Sigmoid colon (tissue), 7 donors: ENCODE results near the gene MLH3. TPM values are rescaled to one million over a fixed set of nuclear protein-coding genes. Genes with fewer than 3 reads are reported as not detected.
A peak's percentile ranks its signal among the peaks of the same experiment; 100 is the strongest.

ENCODE experiments used
- DNase-seq: peaks from one replicate; pipeline ENCODE4 v3.0.0-alpha.2; 2019
- H3K27ac ChIP-seq, 4 donors: fragments of 200-600 bp; sonication (generic); one replicate each; pipeline ENCODE4 v1.5.1; 2016 to 2019; ENCODE audit warnings: mild to moderate bottlenecking in 1 of 4
- H3K27me3 ChIP-seq, 3 donors: fragments of 200-600 bp; sonication (generic); one replicate each; pipeline ENCODE4 v1.5.1; 2019; ENCODE audit warnings: mild to moderate bottlenecking in 1 of 3
- H3K36me3 ChIP-seq, 4 donors: fragments of 200-600 bp; sonication (generic); one replicate each; pipeline ENCODE4 v1.5.1; 2016 to 2019
- H3K4me1 ChIP-seq, 4 donors: fragments of 200-600 bp; sonication (generic); one replicate each; pipeline ENCODE4 v1.5.1; 2017 to 2019
- H3K4me3 ChIP-seq, 4 donors: fragments of 200-600 bp; sonication (generic); one replicate each; pipeline ENCODE4 v1.5.1; 2017 to 2019; ENCODE audit warnings: mild to moderate bottlenecking in 2 of 4, moderate library complexity in 1 of 4
- H3K9me3 ChIP-seq, 4 donors: fragments of 200-600 bp in 3 of 4; sonication (generic) in 3 of 4; one replicate each; pipeline versions ENCODE4 v1.5.1 to v1.6.1; 2013 to 2019
- EP300 ChIP-seq, 4 donors: sonication (generic); formaldehyde crosslinking; IDR thresholded peaks; one replicate each; pipeline ENCODE4 v1.6.1; 2017; ENCODE audit warnings: antibody characterized with exemption in 4 of 4
- POLR2A ChIP-seq, 2 donors: fragments of 450-650 bp; IDR thresholded peaks; one replicate each; pipeline ENCODE4 v1.6.1; 2016; ENCODE audit warnings: antibody characterized with exemption in 2 of 2, mild to moderate bottlenecking in 2 of 2, moderate library complexity in 2 of 2
- POLR2AphosphoS5 ChIP-seq, 4 donors: sonication (generic); formaldehyde crosslinking; IDR thresholded peaks; one replicate each; pipeline ENCODE4 v1.6.1; 2017; ENCODE audit warnings: antibody characterized with exemption in 4 of 4
- WGBS, 2 donors: extraction: QIAGEN DNeasy Blood & Tissue Kit; methylation state at CpG; one replicate each; pipeline ENCODE4 v1.1.7; 2013; 5-methylcytosine and 5-hydroxymethylcytosine counted together
- intact Hi-C: fragments of 100-400 bp; cut with DNase I; formaldehyde crosslinking; loops from one replicate; pipeline ENCODE4 v1.15.1; 2023
- polyA plus RNA-seq, 3 donors: library from polyadenylated mRNA; stranded (reverse); fragments of 200-250 nt; gene quantifications; one replicate each; pipeline ENCODE4 v1.2.3, GENCODE V29; 2013
- total RNA-seq, 4 donors: library from RNA; depleted of rRNA; stranded (reverse); fragments of >200 nt; gene quantifications; one replicate each; pipeline ENCODE4 v1.1.0, GENCODE V29; 2016
- TF ChIP-seq, protein P1 (sequence below), 4 experiments: fragments of 450-650 bp in 3 of 4; fragments of 200-600 bp in 1 of 4; IDR thresholded peaks; one replicate each; pipeline ENCODE4 v1.5.1; 2016 to 2019; ENCODE audit warnings: antibody characterized with exemption in 4 of 4, mild to moderate bottlenecking in 3 of 4, moderate library complexity in 2 of 4
- donor health status: healthy with polysubstance abuse.
- donor health status: Bipolar disorder and iron deficiency.
- donor health status: healthy.

MLH3 gene
- total and polyA plus RNA-seq, 7 donors: 3.6 to 42.9 (median 30.0) TPM

- TF ChIP-seq POLR2AphosphoS5 (IDR thresholded peaks at IDR 0.05) (no peak), EP300 (IDR thresholded peaks at IDR 0.05) (no peak), POLR2A (IDR thresholded peaks at IDR 0.05) (no peak)
- TF ChIP-seq, protein P1, sequence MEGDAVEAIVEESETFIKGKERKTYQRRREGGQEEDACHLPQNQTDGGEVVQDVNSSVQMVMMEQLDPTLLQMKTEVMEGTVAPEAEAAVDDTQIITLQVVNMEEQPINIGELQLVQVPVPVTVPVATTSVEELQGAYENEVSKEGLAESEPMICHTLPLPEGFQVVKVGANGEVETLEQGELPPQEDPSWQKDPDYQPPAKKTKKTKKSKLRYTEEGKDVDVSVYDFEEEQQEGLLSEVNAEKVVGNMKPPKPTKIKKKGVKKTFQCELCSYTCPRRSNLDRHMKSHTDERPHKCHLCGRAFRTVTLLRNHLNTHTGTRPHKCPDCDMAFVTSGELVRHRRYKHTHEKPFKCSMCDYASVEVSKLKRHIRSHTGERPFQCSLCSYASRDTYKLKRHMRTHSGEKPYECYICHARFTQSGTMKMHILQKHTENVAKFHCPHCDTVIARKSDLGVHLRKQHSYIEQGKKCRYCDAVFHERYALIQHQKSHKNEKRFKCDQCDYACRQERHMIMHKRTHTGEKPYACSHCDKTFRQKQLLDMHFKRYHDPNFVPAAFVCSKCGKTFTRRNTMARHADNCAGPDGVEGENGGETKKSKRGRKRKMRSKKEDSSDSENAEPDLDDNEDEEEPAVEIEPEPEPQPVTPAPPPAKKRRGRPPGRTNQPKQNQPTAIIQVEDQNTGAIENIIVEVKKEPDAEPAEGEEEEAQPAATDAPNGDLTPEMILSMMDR (IDR thresholded peaks at IDR 0.05): no peak
- no peak overlapping the region for H3K4me3 ChIP-seq
- 95 to 97% methylated on average over 3 of the region's 3 CpGs for WGBS, 2 donors
- no peak overlapping the region for H3K27ac ChIP-seq
- intact Hi-C loops: loop anchor here (5.0 kb wide), 1 partner anchor 64 kb away; the partner anchor contains the start of gene EIF2B2
- H3K27me3 ChIP-seq: no peaks in the 10 kb centered on the region
- DNase-seq: no peak
- no peaks in the 10 kb centered on the region for H3K36me3 ChIP-seq
- no peaks in the 10 kb centered on the region for H3K9me3 ChIP-seq
- H3K4me1 ChIP-seq: peaks cover 0 to 46% (median 29%) of the 10 kb centered on the region in 4 donors
Measured at GRCh38 chr14:75066691-75067090, 15.4 kb upstream of the MLH3 start.

DNA sequence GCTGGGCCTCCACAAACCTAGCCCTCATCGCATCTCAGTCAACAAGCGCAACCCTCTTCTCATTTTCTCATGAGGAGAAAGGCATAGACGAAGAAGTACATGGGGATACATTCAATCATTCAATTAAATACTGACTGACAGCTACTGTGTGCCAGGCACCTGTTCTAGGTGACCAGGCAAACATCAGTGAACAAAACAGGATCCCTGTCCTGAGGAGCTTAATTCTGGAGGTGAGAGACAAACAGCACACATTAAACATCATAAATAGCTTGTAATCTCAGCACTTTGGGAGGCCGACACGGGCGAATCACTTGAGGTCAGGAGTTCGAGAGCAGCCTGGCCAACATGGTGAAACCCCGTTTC lies 12.9 kb upstream of the MLH3 start:
- Histone ChIP-seq H3K9me3 (no peaks in the 10 kb centered on the region), H3K27ac (peak overlapping the region; percentile 75 to 78 (median 76)), H3K4me1 (peaks cover 0 to 30% (median 15%) of the 10 kb centered on the region in 4 donors), H3K4me3 (peak overlapping the region; percentile 51 to 73 (median 64)), H3K36me3 (no peaks in the 10 kb centered on the region), H3K27me3 (no peaks in the 10 kb centered on the region)
- WGBS, 2 donors: 51 to 57% methylated on average over 8 of the region's 8 CpGs
- no peak for DNase-seq
- intact Hi-C loops: no loop called here
- TF ChIP-seq POLR2A (IDR thresholded peaks at IDR 0.05): no peak
- TF ChIP-seq POLR2AphosphoS5 (IDR thresholded peaks at IDR 0.05): no peak
- TF ChIP-seq, protein P1 (IDR thresholded peaks at IDR 0.05): no peak
- TF ChIP-seq EP300 (IDR thresholded peaks at IDR 0.05): no peak

- intact Hi-C loops: no loop called here
- WGBS, 2 donors: 0 to 1% methylated on average over 34 of the region's 34 CpGs
Measured at GRCh38 chr14:75063491-75064204, 12.4 kb upstream of the MLH3 start, which contains the start of gene ACYP1. Gene ACYP1 (minus strand): TSS chr14:75064024. CDS start chr14:75063553, 471 bp downstream.

DNA sequence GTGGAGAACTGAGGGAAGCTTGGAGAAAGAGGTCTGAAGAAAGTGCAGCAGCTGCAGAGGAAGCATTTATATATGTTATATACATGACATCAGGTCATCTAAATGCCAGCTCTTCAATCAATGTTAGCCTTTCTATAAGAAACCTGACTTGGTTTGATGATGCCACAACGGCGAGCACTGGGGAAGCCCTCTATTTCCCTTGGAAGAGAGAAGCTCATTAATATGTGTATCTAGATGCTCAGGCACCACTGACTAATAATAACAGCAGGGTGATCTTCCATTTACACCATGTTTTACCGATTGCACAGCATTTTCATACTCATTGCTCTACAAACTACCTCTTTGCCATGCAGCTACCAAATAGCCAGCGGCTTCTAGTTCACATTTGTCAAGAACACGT lies 11.7 kb upstream of the MLH3 start:
- no peaks in the 10 kb centered on the region for H3K27me3 ChIP-seq
- peaks cover 0 to 23% (median 10%) of the 10 kb centered on the region in 4 donors for H3K4me1 ChIP-seq
- no peaks in the 10 kb centered on the region for H3K36me3 ChIP-seq
- TF ChIP-seq, protein P1 (IDR thresholded peaks at IDR 0.05): no peak
- TF ChIP-seq EP300 (IDR thresholded peaks at IDR 0.05) (no peak), POLR2A (IDR thresholded peaks at IDR 0.05) (no peak), POLR2AphosphoS5 (IDR thresholded peaks at IDR 0.05) (no peak)
- peak overlapping the region; percentile 51 to 73 (median 64) for H3K4me3 ChIP-seq
- H3K9me3 ChIP-seq: no peaks in the 10 kb centered on the region
- DNase-seq: no peak
- peak overlapping the region; percentile 75 to 78 (median 76) for H3K27ac ChIP-seq
- intact Hi-C loops: no loop called here
- WGBS, 2 donors: 9 to 19% methylated on average over 5 of the region's 5 CpGs

More at GRCh38 chr14:75063491-75064204, 12.4 kb upstream of the MLH3 start, which contains the start of gene ACYP1:
- H3K27me3 ChIP-seq: no peaks in the 10 kb centered on the region
- TF ChIP-seq POLR2A (IDR thresholded peaks at IDR 0.05): no peak
- TF ChIP-seq POLR2AphosphoS5 (IDR thresholded peaks at IDR 0.05): peak; percentile 19 to 67 (median 59)
- peaks cover 0 to 30% (median 14%) of the 10 kb centered on the region in 4 donors for H3K4me1 ChIP-seq
- no peaks in the 10 kb centered on the region for H3K36me3 ChIP-seq
- H3K27ac ChIP-seq: peak within 1 kb of the TSS; percentile 75 to 78 (median 76)
- H3K9me3 ChIP-seq: no peaks in the 10 kb centered on the region
- peak within 1 kb of the TSS; percentile 51 to 73 (median 64) for H3K4me3 ChIP-seq
- peak; percentile 97 for DNase-seq

- H3K4me1 ChIP-seq: peaks cover 0 to 14% (median 4%) of the 10 kb centered on the region in 4 donors
- DNase-seq: no peak
- intact Hi-C loops: no loop called here
- H3K4me3 ChIP-seq: no peak overlapping the region
- no peaks in the 10 kb centered on the region for H3K9me3 ChIP-seq
- 47 to 82% methylated on average over 2 of the region's 2 CpGs for WGBS, 2 donors
- no peaks in the 10 kb centered on the region for H3K36me3 ChIP-seq
- H3K27me3 ChIP-seq: no peaks in the 10 kb centered on the region
- no peak overlapping the region for H3K27ac ChIP-seq
- TF ChIP-seq POLR2AphosphoS5 (IDR thresholded peaks at IDR 0.05): no peak
- TF ChIP-seq, protein P1 (IDR thresholded peaks at IDR 0.05): no peak
- no peak for TF ChIP-seq POLR2A (IDR thresholded peaks at IDR 0.05)
- no peak for TF ChIP-seq EP300 (IDR thresholded peaks at IDR 0.05)
Measured at GRCh38 chr14:75060420-75060819, 9.2 kb upstream of the MLH3 start.
